NCI-H2107 treated with DMSO at 0.1 percent for 48 hours (cell line): ENCODE measurements around the gene PLCB1.

ENCODE experiments used
- DNase-seq: peaks from one replicate; lab custom pipeline; 2025; ENCODE audit not compliant: unreplicated experiment; lab: John Stamatoyannopoulos, UW

Gene PLCB1

DNA sequence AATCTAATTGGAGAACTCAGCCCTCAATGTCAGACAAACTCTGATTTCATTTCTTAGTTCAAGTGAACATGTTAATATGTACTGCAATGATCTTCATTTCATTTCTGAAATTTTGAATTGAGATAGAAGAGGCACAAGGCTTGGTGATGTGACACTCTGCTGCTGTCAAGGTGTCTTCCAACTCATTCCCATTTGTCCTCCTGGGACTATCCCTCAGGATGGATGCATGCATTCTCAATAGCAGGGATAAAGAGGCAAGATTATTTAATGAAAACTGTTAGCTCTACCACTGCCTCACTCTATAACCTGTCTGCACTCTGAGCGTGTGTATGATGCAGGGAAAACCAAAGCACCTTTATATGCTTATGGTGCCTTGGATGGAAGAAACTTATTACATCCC lies 78.7 kb downstream of the PLCB1 start:
- no peak for DNase-seq

- no peak for DNase-seq
Measured at GRCh38 chr20:8212286-8212685, 80.2 kb downstream of the PLCB1 start.

GRCh38 chr20:8213270-8213669 lies 81.2 kb downstream of the PLCB1 start:
- no peak for DNase-seq

- no peak for DNase-seq
Measured at GRCh38 chr20:8213831-8214587, 81.9 kb downstream of the PLCB1 start.

DNA sequence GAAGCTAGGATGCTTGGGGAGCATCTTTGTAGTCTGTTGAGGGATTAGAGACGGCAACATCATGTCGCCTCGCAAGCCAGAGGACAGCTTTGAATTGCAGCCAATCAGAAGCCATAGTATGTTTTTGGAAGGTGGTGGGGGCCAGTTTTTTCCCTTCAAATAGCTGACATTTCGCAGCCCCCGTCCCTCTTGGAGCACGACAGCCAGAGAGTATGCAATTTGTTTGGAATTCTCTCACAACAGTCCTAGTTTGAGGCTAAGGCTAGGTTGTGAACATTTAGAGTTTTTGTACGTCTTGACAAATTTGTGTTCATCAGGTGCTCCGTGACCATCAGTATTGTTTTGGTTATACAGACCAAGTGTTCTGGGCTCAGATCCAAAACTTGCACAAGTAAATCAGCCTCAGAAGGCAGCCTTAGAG lies 83.3 kb downstream of the PLCB1 start:
- DNase-seq, result no peak

- DNase-seq, result no peak
Measured at GRCh38 chr20:8216375-8217200, 84.5 kb downstream of the PLCB1 start.

GRCh38 chr20:8218861-8219260 lies 86.8 kb downstream of the PLCB1 start:
- no peak for DNase-seq

DNA sequence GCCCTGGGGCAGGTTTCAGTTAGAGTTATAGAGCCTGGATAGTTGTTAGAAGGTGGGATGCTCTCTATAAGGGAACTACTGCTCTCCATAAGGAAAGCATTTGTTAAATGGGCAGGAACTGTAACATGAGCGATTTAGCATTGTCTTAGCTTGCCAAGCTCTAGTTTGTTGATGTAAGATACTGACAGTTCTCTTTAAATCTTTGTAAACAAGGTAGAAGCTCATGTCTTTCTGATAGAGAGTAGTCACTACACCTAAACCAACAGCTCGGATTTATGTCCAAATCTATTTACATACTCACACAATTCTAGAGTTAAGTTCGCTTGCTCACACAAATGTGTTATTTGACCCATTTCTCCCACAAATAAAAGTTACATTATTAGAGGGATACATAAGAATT lies 87.3 kb downstream of the PLCB1 start:
- no peak for DNase-seq

DNA sequence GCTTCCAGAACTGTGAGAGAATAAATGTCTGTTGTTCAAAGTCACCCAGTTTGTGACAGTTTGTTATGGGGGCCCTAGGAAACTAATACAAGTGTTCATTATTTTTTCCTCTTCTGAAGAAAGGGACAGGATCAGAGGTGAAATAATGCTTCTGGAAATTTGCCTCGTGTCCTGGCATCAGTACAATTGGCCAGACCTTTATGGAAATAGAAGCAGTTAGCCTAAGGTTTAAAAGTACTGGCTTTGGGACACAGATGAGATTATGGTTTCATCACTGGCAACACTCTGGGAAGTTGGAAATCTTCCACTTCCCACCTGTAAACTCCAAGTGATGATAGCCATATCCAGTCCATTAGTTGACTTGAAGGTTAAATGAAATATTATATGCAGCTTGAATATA lies 88.7 kb downstream of the PLCB1 start:
- DNase-seq, result no peak

- DNase-seq, result no peak
Measured at GRCh38 chr20:8221887-8222419, 89.9 kb downstream of the PLCB1 start.

DNA sequence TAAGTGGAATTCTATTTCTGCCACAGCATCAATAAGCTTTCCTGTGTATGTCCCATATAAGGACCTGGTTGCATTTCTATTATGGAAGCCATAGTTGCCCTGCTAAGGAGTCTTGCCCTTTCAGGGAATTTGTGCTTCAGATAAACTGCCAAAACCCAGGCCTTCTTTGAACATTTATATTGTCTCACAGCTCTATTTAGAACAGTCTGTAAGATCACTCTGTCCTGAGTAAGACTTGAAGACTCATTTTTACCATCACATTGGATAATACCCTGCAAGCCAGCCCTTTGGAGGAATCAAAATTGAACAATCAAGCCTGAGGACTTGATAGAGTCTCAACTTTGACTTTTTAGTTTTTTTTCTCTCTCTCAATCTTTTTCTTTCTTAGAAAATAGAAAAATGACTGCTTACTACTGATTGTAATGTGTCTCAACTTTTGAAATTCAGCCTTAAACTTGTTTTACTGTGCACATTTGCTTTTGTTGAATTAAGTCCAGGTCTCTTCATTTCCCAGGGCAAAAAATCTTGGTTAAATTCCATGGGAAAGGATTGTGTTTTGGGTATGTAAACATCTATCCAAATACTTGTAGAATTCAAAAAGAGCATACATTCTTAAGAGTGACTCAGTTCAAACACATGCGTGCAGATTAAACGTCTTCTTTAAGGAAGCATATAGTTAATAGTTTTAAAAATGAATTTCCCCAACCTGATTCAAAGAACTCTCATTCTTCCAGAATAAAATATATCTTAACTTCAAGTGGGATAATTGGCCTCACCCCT lies 91.2 kb downstream of the PLCB1 start:
- DNase-seq, result no peak

DNA sequence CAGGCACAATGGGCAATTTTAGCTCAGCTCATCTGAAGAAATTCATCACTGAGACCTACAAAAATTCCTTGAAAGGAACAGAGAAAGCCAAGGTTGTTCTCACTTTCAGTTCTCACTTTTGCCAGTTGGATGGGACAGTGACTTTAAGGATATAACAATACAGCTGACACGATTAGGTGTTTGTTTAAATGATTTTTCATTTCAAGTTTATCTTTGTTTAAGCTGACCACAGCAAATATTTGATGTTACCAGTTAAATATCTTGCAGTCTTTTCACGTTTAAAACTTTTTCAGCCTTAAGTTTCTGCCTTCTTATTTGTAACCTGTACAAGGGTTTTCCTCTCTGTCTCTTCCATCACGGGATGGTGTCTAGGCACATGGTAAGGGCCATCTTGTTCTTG lies 93.6 kb downstream of the PLCB1 start:
- DNase-seq, result no peak

GRCh38 chr20:8226106-8226505 lies 94.0 kb downstream of the PLCB1 start:
- DNase-seq, result no peak

DNA sequence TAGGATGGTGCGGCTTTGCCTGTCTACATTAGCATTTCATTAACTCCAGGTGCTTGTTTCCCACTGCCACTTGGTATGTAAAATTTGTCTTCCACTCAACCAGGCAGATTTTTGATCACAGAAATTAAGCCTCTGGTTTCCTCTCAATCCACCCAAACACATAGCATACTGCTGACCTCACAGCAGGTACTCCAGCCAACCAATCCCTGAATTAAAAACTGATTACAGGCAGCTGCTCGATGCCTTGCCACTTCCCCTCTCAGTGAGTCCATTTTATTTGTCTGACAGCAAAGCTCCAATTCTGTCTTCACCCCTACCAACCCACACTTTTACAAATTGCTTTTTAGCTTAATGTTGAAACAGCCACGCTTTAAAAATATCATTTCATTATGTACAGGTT lies 95.2 kb downstream of the PLCB1 start:
- DNase-seq, result no peak

DNA sequence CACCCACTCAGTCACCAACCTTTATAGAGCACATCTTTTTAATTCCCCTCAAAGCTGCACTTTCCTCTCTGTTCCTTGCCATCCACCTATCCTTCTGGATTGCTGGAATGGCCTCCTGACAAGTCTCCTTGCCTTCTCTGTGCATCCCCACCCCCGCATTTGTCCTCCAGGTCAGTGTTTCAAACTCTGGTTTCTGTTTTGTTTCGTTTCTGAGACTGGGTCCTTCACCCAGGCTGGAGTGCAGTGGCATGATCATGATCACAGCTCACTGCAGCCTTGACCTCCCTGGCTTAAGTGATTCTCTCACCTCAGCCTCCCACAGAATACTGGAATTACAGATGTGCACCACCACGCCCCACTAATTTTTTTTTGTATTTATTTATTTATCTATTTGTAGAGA lies 96.2 kb downstream of the PLCB1 start:
- DNase-seq, result no peak

DNA sequence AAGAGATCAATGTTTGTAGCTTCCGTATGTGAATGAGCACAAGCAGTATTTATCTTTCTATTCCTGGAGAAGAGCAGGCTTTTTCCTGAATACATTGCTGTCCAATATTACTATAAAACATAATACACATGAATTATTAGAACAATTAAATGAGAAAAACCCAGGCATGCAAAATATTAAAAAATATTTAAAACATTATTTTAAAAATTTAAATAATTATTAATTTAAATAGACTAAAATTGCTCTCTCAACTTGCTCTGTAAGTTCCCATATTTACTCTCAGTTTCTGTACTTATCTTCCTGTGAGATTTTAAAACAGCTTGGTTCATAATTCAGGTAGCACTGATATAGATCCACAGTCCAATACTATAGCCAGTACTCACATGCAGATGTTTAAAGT lies 97.0 kb downstream of the PLCB1 start:
- DNase-seq, result no peak

DNA sequence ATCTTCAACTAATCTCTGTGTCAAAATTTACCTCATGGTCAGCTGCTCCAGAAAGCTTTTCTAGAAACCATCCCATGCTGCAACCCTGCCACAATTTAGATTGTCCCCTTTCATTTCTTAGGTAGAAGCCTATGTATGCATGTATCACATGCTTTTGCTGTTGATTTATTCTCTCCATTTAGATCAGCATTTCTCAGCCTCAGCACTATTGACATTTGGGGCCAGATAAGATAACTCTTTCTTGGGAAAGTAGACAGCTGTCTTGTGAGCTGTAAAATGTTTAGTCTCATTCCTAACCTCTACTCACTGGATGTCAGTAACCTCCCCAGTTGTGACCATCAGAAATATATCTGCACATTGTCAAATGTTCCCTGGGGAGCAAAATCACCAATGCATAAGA lies 99.0 kb downstream of the PLCB1 start:
- no peak for DNase-seq

DNA sequence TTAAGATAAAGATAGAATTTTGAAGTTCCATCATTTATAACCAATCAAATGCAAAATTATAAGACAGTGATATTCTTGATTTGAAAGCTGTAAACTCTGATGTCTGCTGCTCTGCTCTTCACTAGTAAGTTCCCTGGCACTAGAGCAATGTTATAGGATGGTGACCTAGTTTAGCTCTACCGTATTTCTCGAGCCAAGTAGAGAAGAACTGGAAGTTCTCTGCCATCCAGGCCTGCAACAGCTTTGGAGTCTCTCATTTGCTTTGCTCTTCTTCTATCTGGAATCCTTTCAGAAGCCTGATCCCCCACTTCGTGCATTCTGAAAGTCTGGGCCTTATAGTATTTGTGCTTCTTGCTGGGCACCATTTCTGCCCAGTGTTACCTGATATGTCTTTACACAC lies 100.3 kb downstream of the PLCB1 start:
- DNase-seq, result no peak

DNA sequence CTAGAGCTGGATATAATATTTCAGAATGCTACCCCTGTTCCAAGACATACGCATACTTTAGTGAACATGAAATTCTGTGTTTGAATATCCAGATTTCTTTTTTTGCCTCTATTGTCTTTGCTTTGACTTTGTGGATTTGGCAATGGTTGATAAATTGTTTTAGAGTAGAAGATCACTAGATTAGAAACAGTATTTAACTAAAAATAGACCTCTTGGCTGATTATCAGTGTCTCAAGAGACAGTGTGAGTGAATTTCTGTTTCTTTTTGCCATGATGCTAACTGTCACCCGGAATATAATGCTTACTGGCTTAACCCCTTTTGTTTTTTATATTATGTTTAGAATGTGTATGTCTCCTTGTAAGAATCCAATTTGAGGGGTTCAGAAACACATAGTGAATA lies 102.5 kb downstream of the PLCB1 start:
- no peak for DNase-seq

DNA sequence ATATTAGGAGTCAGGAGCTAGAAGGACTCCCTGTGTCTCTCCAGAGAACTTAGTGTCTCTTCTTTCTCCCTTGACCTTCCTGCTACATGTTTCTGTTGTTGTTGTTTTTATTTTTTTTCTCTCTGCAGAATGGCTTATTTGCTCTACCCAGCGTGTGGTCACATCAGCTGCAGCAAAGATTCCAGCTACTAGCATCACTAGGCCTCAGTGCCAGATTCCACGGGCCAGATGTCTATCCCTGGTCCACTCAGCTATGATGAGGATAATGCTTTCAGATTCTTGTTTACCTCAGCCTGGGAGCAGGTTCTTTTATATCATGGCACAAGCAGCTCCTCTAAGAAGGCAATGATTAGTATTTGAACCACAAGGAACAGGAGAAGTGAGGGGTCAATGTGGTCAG lies 110.0 kb downstream of the PLCB1 start:
- no peak for DNase-seq
